ENCODE data around the gene TCOF1. TPM values are rescaled to one million over a fixed set of nuclear protein-coding genes. Genes with fewer than 3 reads are reported as not detected.

The TCOF1 gene
- total RNA-seq, 1 donor from 2014 or later: 33.2 TPM

- no peak overlapping the region for H3K4me3 ChIP-seq (ENCODE audit: low read depth, low read length)
- H3K36me3 ChIP-seq (ENCODE audit: control insufficient read depth, insufficient read depth, low read length): no peaks in the 10 kb centered on the region
- no peak for DNase-seq (ENCODE audit: low read depth)
- no peak for TF ChIP-seq CTCF (IDR thresholded peaks at IDR 0.05; ENCODE audit: insufficient read depth, low read length, poor library complexity, severe bottlenecking)
- H3K27me3 ChIP-seq (ENCODE audit: control insufficient read depth, insufficient read depth, low read length): no peaks in the 10 kb centered on the region
These were observed 15.5 kb upstream of the TCOF1 start for GRCh38 chr5:150341989-150342388.

DNA sequence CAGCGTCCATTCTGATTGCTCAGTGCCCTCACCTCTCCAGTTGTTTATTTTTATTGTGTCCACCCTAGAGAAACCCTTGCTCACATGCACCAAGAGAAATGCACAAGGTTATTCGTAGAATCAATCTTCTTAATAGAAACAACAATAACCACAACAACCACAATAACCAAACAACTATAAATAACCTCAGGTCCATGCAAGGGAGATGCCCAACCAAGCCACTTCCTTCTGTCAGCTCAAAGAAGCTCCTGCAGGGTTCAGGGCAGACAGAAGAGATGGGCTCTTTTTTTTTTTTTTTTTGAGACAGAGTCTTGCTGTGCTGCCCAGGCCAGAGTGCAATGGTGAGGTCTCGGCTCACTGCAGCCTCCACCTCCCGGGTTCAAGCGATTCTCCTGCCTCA is 14.9 kb upstream of the TCOF1 start:
- H3K36me3 ChIP-seq (ENCODE audit: control insufficient read depth, insufficient read depth, low read length): no peaks in the 10 kb centered on the region
- no peak for TF ChIP-seq CTCF (IDR thresholded peaks at IDR 0.05; ENCODE audit: insufficient read depth, low read length, poor library complexity, severe bottlenecking)
- no peaks in the 10 kb centered on the region for H3K27me3 ChIP-seq (ENCODE audit: control insufficient read depth, insufficient read depth, low read length)
- DNase-seq (ENCODE audit: low read depth): no peak
- H3K4me3 ChIP-seq (ENCODE audit: low read depth, low read length): no peak overlapping the region

- Histone ChIP-seq H3K36me3 (ENCODE audit: control insufficient read depth, insufficient read depth, low read length) (no peaks in the 10 kb centered on the region), H3K4me3 (ENCODE audit: low read depth, low read length) (no peak overlapping the region), H3K27me3 (ENCODE audit: control insufficient read depth, insufficient read depth, low read length) (no peaks in the 10 kb centered on the region)
- DNase-seq (ENCODE audit: low read depth): no peak
- no peak for TF ChIP-seq CTCF (IDR thresholded peaks at IDR 0.05; ENCODE audit: insufficient read depth, low read length, poor library complexity, severe bottlenecking)
These were observed 13.4 kb upstream of the TCOF1 start for GRCh38 chr5:150343994-150344631.

- no peaks in the 10 kb centered on the region for H3K36me3 ChIP-seq (ENCODE audit: control insufficient read depth, insufficient read depth, low read length)
- no peak for DNase-seq (ENCODE audit: low read depth)
- no peaks in the 10 kb centered on the region for H3K27me3 ChIP-seq (ENCODE audit: control insufficient read depth, insufficient read depth, low read length)
- H3K4me3 ChIP-seq (ENCODE audit: low read depth, low read length): no peak overlapping the region
- TF ChIP-seq CTCF (IDR thresholded peaks at IDR 0.05; ENCODE audit: insufficient read depth, low read length, poor library complexity, severe bottlenecking): no peak
These were observed 11.8 kb upstream of the TCOF1 start for GRCh38 chr5:150345716-150346115.

GRCh38 chr5:150346592-150346991 is 10.9 kb upstream of the TCOF1 start:
- Histone ChIP-seq H3K36me3 (ENCODE audit: control insufficient read depth, insufficient read depth, low read length) (no peaks in the 10 kb centered on the region), H3K4me3 (ENCODE audit: low read depth, low read length) (no peak overlapping the region), H3K27me3 (ENCODE audit: control insufficient read depth, insufficient read depth, low read length) (no peaks in the 10 kb centered on the region)
- no peak for TF ChIP-seq CTCF (IDR thresholded peaks at IDR 0.05; ENCODE audit: insufficient read depth, low read length, poor library complexity, severe bottlenecking)
- no peak for DNase-seq (ENCODE audit: low read depth)

DNA sequence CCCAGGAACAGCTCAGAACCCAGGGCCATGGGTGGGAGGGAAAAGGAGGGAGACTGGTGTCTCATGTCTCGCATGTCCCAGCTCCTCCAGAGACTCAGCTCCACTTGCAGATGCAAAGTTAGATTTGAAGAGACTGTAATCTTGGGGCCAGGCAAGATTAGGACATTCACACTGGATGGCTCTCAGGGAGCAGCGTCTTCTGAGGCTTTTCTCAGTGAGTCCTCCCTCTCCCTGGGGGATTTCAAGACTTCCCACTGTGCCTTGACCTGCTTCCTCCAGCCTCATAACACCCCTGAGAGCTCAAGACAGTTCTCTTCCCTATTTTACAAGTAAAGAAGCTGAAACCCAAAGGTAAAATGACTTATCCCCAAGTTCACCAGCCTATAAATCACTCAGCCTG is 10.5 kb upstream of the TCOF1 start:
- DNase-seq (ENCODE audit: low read depth): no peak
- Histone ChIP-seq H3K27me3 (ENCODE audit: control insufficient read depth, insufficient read depth, low read length) (no peaks in the 10 kb centered on the region), H3K4me3 (ENCODE audit: low read depth, low read length) (no peak overlapping the region), H3K36me3 (ENCODE audit: control insufficient read depth, insufficient read depth, low read length) (no peaks in the 10 kb centered on the region)
- TF ChIP-seq CTCF (IDR thresholded peaks at IDR 0.05; ENCODE audit: insufficient read depth, low read length, poor library complexity, severe bottlenecking): no peak

Data from kidney epithelial cell (primary cell).